CD4-positive, alpha-beta memory T cell (primary cell): Measurements from ENCODE around the gene ATXN7L3. TPM values are rescaled to one million over a fixed set of nuclear protein-coding genes. Genes with fewer than 3 reads are reported as not detected.
"Not testable (repeated sequence)": the region's sequence is repeated elsewhere in the genome, so short reads cannot be mapped to it uniquely, and the experiment has no call there.

ENCODE experiments used
- CTCF ChIA-PET: fragments of 350-600 bp; sonication (Branson Sonifier 250); formaldehyde crosslinking; loops from one replicate; lab custom pipeline; 2021; ENCODE audit warnings: inconsistent platforms; ENCODE audit not compliant: partially characterized antibody; lab: Charles Lee
- POLR2A ChIA-PET: fragments of 350-600 bp; sonication (Branson Sonifier 250); formaldehyde crosslinking; loops from one replicate; lab custom pipeline; 2021; ENCODE audit not compliant: partially characterized antibody; lab: Charles Lee
- DNase-seq, 5 donors: peaks; one replicate each; pipeline versions ENCODE4 v3.0.0 to v3.0.0-alpha.2; 2020 to 2022; ENCODE audit warnings: mixed read lengths in 1 of 5
- H3K27ac ChIP-seq: one replicate; pipeline ENCODE4 v1.7.0; 2013; ENCODE audit warnings: low read depth, low read length
- H3K27me3 ChIP-seq: 2 replicates; pipeline ENCODE4 v1.7.0; 2013; ENCODE audit warnings: mild to moderate bottlenecking, low read length, moderate library complexity; ENCODE audit not compliant: insufficient read depth
- H3K36me3 ChIP-seq: 2 replicates; pipeline ENCODE4 v1.7.0; 2013; ENCODE audit warnings: mild to moderate bottlenecking, low read length, moderate library complexity; ENCODE audit not compliant: insufficient read depth
- H3K4me1 ChIP-seq: 2 replicates; pipeline ENCODE4 v1.7.0; 2013; ENCODE audit warnings: mild to moderate bottlenecking, low read length, moderate library complexity; ENCODE audit not compliant: insufficient read depth
- H3K4me3 ChIP-seq, 2 donors: one replicate each; pipeline ENCODE4 v1.7.0; 2013; ENCODE audit warnings: low read length in 2 of 2, mild to moderate bottlenecking in 1 of 2
- H3K9me3 ChIP-seq, 2 donors: one replicate each; pipeline ENCODE4 v1.7.0; 2013; ENCODE audit warnings: low read length in 2 of 2, control low read depth in 1 of 2; ENCODE audit not compliant: control insufficient read depth in 1 of 2
- H3K27ac Mint-ChIP-seq, 7 donors: one replicate each; pipeline ENCODE4 v1.8.0; 2020 to 2021; ENCODE audit warnings: mixed read lengths in 7 of 7, mild to moderate bottlenecking in 6 of 7, inconsistent platforms in 3 of 7, moderate library complexity in 3 of 7
- H3K27me3 Mint-ChIP-seq, 2 donors: one replicate each; pipeline ENCODE4 v1.8.0; 2020 to 2021; ENCODE audit warnings: mixed read lengths in 2 of 2
- H3K36me3 Mint-ChIP-seq, 2 donors: one replicate each; pipeline ENCODE4 v1.8.0; 2020 to 2021; ENCODE audit warnings: mixed read lengths in 2 of 2, inconsistent platforms in 1 of 2, mild to moderate bottlenecking in 1 of 2
- H3K4me1 Mint-ChIP-seq, 4 donors: one replicate each; pipeline ENCODE4 v1.8.0; 2020 to 2021; ENCODE audit warnings: mixed read lengths in 4 of 4, mild to moderate bottlenecking in 1 of 4
- H3K4me3 Mint-ChIP-seq, 8 donors: one replicate each; pipeline ENCODE4 v1.8.0; 2020 to 2021; ENCODE audit warnings: mixed read lengths in 8 of 8, mild to moderate bottlenecking in 7 of 8, moderate library complexity in 6 of 8, inconsistent platforms in 3 of 8
- H3K9me3 Mint-ChIP-seq, 8 donors: one replicate each; pipeline ENCODE4 v1.8.0; 2020 to 2021; ENCODE audit warnings: mixed read lengths in 8 of 8, mild to moderate bottlenecking in 5 of 8, inconsistent platforms in 3 of 8, moderate library complexity in 1 of 8
- intact Hi-C: fragments of 100-400 bp; cut with micrococcal nuclease; formaldehyde crosslinking; loops from one replicate; pipeline ENCODE4 v1.15.1; 2023
- polyA plus RNA-seq, 2 donors: library from polyadenylated mRNA; unstranded; fragments of 300-500 nt; fragmentation: Illumina TruSeq; gene quantifications; one replicate each; pipeline ENCODE4 v1.2.3, GENCODE V29; 2021
- total RNA-seq, 2 experiments: library from RNA; stranded (reverse); gene quantifications; one replicate each; pipeline ENCODE4 v1.2.3, GENCODE V29; 2021

The ATXN7L3 gene
- total and polyA plus RNA-seq, 4 experiments from 2014 or later: 5.8 to 128 (median 70.3) TPM

DNA sequence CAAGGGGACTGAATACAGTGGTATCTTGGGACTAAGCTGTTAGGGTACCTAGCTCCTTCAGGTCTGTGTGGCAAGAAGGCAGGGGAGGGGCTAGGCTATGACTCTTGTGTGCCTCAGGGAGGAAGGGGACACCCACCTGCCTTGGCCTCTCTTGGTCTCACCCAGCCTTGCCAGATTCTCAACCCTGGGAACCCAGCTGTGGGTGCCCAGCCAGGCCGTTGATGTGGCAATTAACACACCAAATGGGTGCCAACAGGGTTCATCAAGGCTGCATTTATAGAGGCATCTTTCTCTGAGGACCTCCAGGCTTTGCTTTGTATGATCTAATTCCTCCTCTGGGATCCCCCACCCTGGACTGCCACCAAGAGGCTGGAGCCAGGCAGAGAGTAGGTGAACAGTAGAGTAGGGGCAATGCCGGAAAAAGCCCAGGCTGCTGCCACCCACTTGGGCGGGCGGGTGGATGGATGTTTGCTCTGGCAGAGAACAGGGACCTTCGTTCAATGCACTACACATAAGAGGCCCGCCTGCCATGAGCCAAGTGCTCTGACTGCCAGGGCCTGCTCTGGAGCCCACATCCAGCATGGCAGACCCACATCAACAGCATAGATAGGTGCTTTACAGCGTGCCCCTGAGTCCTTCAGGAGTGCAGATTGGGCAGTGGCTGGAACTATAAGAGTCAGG, 32.4 kb downstream of the ATXN7L3 start:
- no peaks in the 10 kb centered on the region for H3K27me3 ChIP-seq
- no peak overlapping the region for H3K4me3 ChIP-seq
- H3K27me3 Mint-ChIP-seq: no peaks in the 10 kb centered on the region
- H3K4me3 Mint-ChIP-seq: no peak overlapping the region
- no peaks in the 10 kb centered on the region for H3K36me3 ChIP-seq
- H3K9me3 ChIP-seq: no peaks in the 10 kb centered on the region
- no peaks in the 10 kb centered on the region for H3K36me3 Mint-ChIP-seq
- H3K9me3 Mint-ChIP-seq: no peaks in the 10 kb centered on the region
- H3K27ac Mint-ChIP-seq: peak overlapping the region in 2 of 7 donors; percentile 19 to 29
- intact Hi-C loops: no loop called here
- H3K4me1 Mint-ChIP-seq: peaks cover 5 to 16% (median 9%) of the 10 kb centered on the region in 4 donors
- no peak for DNase-seq
- POLR2A ChIA-PET: no interaction called here
- H3K27ac ChIP-seq: no peak overlapping the region
- CTCF ChIA-PET: interaction anchor here (1.1 to 1.5 kb wide), 6 partner anchors 8 to 287 kb away, joined by 3 to 7 read pairs (median 4); no protein-coding TSS in a partner anchor
- peaks cover 6% of the 10 kb centered on the region for H3K4me1 ChIP-seq

DNA sequence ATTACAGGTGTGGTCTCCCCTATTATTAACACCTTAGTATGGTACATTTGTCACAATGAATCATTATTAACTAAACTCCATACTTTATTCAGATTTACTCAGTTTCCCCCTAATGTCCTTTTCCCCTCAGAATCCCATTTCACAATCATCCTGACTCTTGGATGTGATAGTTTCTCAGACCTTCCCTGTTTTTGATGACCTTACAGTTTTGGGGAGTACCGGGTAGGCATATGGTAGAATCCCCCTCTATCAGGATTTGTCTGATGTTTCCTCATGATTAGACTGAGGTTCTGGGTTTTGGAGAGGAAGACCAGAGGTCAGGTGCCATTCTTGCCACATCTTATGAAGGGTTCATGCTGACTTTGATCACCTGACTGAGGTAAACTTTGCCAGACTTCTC, 35.2 kb downstream of the ATXN7L3 start:
- Mint-ChIP-seq H3K27me3 (no peaks in the 10 kb centered on the region), H3K4me3 (no peak overlapping the region), H3K36me3 (no peaks in the 10 kb centered on the region), H3K27ac (no peak overlapping the region), H3K9me3 (no peaks in the 10 kb centered on the region), H3K4me1 (peaks cover 7 to 16% (median 12%) of the 10 kb centered on the region in 4 donors)
- no peaks in the 10 kb centered on the region for H3K9me3 ChIP-seq
- intact Hi-C loops: no loop called here
- no peaks in the 10 kb centered on the region for H3K27me3 ChIP-seq
- ChIA-PET POLR2A (no interaction called here), CTCF (interaction anchor here (0.6 to 1.0 kb wide), 2 partner anchors 43 to 45 kb away, joined by 3 read pairs; no protein-coding TSS in a partner anchor)
- DNase-seq: no peak
- H3K4me3 ChIP-seq: no peak overlapping the region
- H3K36me3 ChIP-seq: no peaks in the 10 kb centered on the region
- no peak overlapping the region for H3K27ac ChIP-seq
- H3K4me1 ChIP-seq: peaks cover 11% of the 10 kb centered on the region

DNA sequence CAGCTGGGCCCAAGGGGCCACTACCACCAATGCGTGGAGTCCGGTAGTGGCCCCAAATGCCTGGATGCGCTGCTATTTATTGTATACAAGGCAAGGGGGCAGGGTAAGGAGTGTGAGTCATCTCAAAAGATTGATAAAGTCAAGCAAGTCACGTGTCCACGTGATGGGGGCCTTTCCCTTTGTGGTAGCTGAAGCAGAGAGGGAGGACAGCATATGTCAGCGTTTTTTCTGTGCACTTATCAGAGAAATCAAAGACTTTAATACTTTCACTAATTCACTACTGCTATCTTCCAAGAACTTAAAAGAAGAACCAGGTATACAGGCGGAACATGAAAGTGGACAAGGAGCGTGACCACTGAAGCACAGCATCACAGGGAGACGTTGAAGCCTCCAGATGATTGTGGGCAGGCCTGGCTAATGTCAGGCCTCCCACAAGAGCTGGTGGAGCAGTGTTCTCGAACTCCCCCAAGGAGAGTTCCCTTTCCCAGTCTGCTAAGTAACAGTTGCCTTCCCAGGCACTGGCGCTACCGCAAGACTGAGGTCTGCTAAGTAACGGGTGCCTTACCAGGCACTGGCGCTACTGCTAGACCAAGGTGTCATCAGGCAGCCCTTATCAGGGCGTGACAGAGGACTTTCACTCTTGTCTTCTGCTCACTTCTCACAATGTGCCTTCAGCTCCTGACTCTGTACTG, 40.0 kb downstream of the ATXN7L3 start:
- Histone ChIP-seq H3K4me3 (no peak overlapping the region), H3K4me1 (peaks cover 9% of the 10 kb centered on the region), H3K27ac (peak overlapping the region; percentile 36), H3K27me3 (no peaks in the 10 kb centered on the region), H3K9me3 (no peaks in the 10 kb centered on the region), H3K36me3 (no peaks in the 10 kb centered on the region)
- CTCF ChIA-PET: interaction anchor here (1.8 kb wide), 1 partner anchor 9 kb away, joined by 6 read pairs; no protein-coding TSS in a partner anchor
- DNase-seq: peak; percentile 18 to 74 (median 26)
- POLR2A ChIA-PET: interaction anchor here (1.4 kb wide), 1 partner anchor 27 kb away, joined by 3 read pairs; the partner anchor contains the start of gene TMUB2
- Mint-ChIP-seq H3K36me3 (no peaks in the 10 kb centered on the region), H3K27me3 (no peaks in the 10 kb centered on the region), H3K27ac (peak overlapping the region in 6 of 7 donors; percentile 49 to 85 (median 68)), H3K4me1 (peaks cover 5 to 8% (median 7%) of the 10 kb centered on the region in 4 donors), H3K4me3 (peak overlapping the region in 6 of 8 donors; percentile 6 to 50 (median 30)), H3K9me3 (no peaks in the 10 kb centered on the region)
- intact Hi-C loops: no loop called here

DNA sequence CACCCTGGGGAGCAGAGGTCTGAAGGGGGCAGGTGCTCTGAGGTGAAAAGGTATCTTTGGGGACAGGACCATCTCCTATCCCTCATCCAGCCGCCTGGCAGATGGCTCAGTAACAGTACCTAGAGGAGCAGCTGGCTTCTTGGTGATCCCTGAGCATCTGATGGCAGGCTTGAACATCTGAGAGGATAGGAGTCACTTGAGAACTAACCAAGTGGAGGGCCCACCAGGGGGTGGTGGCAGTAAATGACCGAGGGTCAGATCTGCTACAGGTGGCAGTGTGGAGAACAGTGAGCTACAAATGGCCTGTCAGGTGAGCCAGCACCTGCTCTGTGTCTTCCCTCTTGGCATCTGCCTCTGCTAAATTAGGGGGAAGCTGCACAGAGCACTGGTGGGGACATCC, 44.2 kb downstream of the ATXN7L3 start:
- Mint-ChIP-seq H3K9me3 (no peaks in the 10 kb centered on the region), H3K36me3 (no peaks in the 10 kb centered on the region), H3K4me1 (peaks cover 5 to 8% (median 7%) of the 10 kb centered on the region in 4 donors), H3K27ac (peak overlapping the region in 1 of 7 donors; percentile 15), H3K4me3 (no peak overlapping the region), H3K27me3 (no peaks in the 10 kb centered on the region)
- intact Hi-C loops: no loop called here
- CTCF ChIA-PET: no interaction called here
- POLR2A ChIA-PET: no interaction called here
- peaks cover 9% of the 10 kb centered on the region for H3K4me1 ChIP-seq
- DNase-seq: no peak
- no peak overlapping the region for H3K27ac ChIP-seq
- H3K36me3 ChIP-seq: no peaks in the 10 kb centered on the region
- no peak overlapping the region for H3K4me3 ChIP-seq
- no peaks in the 10 kb centered on the region for H3K9me3 ChIP-seq
- H3K27me3 ChIP-seq: no peaks in the 10 kb centered on the region

DNA sequence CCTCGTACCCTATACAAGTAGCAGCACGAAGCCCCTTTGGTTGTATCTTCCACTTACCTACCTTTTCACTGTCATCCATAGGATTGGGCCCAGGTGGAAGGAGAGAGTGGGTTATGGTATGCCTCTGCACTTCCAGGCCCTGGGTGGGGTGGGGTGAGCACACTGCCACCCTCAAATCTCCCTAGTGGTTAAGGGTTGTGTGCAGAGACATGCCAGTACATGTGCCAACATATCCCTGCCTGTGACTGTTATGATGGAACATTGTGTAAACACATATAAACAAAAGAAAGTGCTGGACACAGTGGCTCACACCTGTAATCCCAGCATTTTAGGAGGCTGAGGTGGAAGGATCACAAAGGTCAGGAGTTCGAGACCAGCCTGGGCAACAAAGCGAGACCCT, 46.8 kb downstream of the ATXN7L3 start:
- no peaks in the 10 kb centered on the region for H3K36me3 Mint-ChIP-seq
- POLR2A ChIA-PET: no interaction called here
- Histone ChIP-seq H3K4me3 (no peak overlapping the region), H3K27ac (no peak overlapping the region), H3K36me3 (no peaks in the 10 kb centered on the region), H3K27me3 (no peaks in the 10 kb centered on the region), H3K4me1 (no peaks in the 10 kb centered on the region), H3K9me3 (no peaks in the 10 kb centered on the region)
- intact Hi-C loops: no loop called here
- no peaks in the 10 kb centered on the region for H3K4me1 Mint-ChIP-seq
- H3K4me3 Mint-ChIP-seq: no peak overlapping the region
- no peaks in the 10 kb centered on the region for H3K27me3 Mint-ChIP-seq
- DNase-seq: no peak
- CTCF ChIA-PET: no interaction called here
- no peaks in the 10 kb centered on the region for H3K9me3 Mint-ChIP-seq
- H3K27ac Mint-ChIP-seq: no peak overlapping the region

DNA sequence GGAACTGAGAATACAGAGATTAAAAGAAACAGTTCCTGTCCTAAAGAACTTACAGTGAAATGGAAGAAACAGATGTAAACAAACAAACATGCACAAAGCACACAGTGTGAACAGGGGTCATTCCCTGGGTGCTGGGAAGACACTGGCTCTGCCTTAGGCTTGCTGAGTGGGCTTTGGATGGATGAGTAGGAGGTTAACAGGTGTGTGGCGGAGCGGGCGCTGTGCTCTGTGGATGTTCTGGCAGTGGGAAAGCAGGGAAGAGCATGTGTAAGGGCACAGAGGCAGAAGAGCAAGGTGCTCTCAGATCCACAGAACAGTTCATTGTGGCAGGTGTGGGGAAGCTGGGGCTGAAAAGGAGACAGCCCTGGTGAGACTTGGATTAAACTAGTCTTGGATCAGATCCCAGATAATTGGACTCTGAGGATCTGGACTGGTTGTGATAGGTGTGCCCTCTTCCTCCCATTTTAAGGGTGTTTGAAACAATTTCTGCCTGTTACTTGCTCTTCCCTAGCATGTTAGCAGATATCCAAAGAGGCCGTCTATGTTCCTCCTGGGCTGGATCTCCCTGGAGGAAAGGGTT, 49.8 kb downstream of the ATXN7L3 start:
- Histone ChIP-seq H3K27me3 (no peaks in the 10 kb centered on the region), H3K27ac (no peak overlapping the region), H3K4me1 (no peaks in the 10 kb centered on the region), H3K9me3 (no peaks in the 10 kb centered on the region), H3K4me3 (no peak overlapping the region), H3K36me3 (no peaks in the 10 kb centered on the region)
- intact Hi-C loops: no loop called here
- ChIA-PET CTCF (interaction anchor here (1.5 kb wide), 2 partner anchors 10 to 19 kb away, joined by 4 read pairs; no protein-coding TSS in a partner anchor), POLR2A (interaction anchor here (0.6 kb wide), 1 partner anchor 940 kb away, joined by 3 read pairs; no protein-coding TSS in a partner anchor)
- H3K27me3 Mint-ChIP-seq: no peaks in the 10 kb centered on the region
- H3K4me1 Mint-ChIP-seq: no peaks in the 10 kb centered on the region
- no peak overlapping the region for H3K4me3 Mint-ChIP-seq
- DNase-seq: no peak
- H3K27ac Mint-ChIP-seq: peak overlapping the region in 2 of 7 donors; percentile 79 to 84
- no peaks in the 10 kb centered on the region for H3K9me3 Mint-ChIP-seq
- no peaks in the 10 kb centered on the region for H3K36me3 Mint-ChIP-seq

DNA sequence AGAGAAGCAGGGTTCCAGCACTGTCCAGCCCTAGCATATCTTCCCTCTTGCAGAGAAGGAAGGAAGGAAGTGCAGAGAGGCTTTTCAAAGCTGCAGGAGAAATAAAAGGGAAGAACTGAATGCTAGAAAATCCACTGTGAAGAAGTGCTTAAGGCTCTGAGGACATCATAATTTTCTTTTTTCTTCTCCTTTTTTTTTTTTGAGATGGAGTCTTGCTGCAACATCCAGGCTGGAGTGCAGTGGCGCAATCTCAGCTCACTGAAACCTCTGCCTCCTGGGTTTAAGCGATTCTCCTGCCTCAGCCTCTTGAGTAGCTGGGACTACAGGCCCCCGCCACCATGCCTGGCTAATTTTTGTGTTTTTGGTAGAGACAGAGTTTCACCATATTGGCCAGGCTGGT, 50.6 kb downstream of the ATXN7L3 start:
- intact Hi-C loops, H3K27ac Mint-ChIP-seq, H3K4me3 Mint-ChIP-seq, H3K4me1 ChIP-seq, H3K4me3 ChIP-seq, H3K27me3 ChIP-seq, H3K36me3 Mint-ChIP-seq, H3K27ac ChIP-seq, H3K9me3 ChIP-seq, DNase-seq, H3K4me1 Mint-ChIP-seq, H3K9me3 Mint-ChIP-seq, H3K36me3 ChIP-seq, H3K27me3 Mint-ChIP-seq: not testable (repeated sequence)
- POLR2A ChIA-PET: interaction anchor here (0.6 to 1.0 kb wide), 2 partner anchors 37 to 76 kb away, joined by 3 read pairs; partner anchors contain the start of gene TMUB2
- CTCF ChIA-PET: interaction anchor here (1.5 kb wide), 2 partner anchors 9 to 19 kb away, joined by 4 read pairs; no protein-coding TSS in a partner anchor
